Anterior cingulate cortex (tissue), 58 donors: Measurements from ENCODE around the gene MRPS25.

Source experiments
- DNase-seq, 58 donors: peaks; one replicate each; lab custom pipeline; 2025; lab: John Stamatoyannopoulos, UW

Gene MRPS25

DNA sequence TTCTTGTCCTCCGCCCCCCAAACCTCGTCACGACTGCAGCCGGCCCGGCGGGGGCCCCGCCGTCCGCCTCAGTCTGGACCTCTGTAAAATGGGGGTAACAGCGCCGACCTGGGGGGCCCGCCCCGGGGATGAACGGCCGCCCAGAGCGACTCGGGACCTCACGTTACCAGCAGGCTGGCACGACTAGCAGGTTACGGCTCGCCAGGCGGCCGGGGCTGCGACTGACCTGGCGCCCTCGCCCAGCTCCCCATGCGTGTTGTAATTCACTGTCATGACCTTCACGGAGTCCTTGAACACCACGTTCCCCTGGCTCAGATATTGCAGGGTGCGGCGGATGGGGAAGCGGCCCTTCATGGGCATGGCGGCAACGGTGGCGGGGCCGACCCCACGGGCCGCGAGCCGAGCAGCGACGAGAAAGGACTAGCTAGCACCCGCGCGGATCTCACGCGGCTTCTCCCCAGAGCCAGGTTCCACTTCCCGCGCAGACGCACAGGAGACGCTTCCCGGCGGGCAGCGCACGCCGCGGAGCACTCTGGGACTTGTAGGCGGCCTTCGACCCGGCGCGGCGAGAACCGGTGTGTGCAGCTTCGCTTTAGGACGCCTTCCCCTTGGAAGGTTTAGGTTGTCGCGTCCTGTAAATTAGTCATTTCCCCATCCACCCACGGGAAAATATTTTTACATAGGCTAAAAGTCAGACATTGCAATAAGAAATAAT is at the start of gene MRPS25:
Gene MRPS25 (minus strand): TSS at position 481 of the 715 bp plus-strand sequence. CDS start 121 bp downstream, at position 360.
- peak; percentile 4 to 92 (median 81) for DNase-seq

DNA sequence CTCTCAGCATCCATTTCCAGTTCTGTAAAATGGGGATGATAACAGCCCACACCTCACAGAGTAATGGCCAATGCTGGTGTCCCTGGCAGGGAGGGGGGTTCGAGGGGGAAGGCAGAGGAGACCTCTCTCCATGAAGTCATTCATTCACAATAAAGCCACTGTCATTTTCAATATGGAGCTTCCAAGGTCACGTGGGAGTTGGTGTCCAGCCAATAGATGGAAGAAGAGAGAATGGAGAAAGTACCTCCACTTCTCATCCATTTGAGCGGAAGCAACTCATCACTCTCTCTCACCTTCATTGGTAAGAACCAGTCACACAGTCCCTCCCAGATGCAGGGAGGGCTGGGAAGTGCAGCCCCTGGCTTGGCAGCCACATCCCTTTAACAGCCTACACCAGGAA is 48.8 kb upstream of the MRPS25 start:
- no peak for DNase-seq

DNA sequence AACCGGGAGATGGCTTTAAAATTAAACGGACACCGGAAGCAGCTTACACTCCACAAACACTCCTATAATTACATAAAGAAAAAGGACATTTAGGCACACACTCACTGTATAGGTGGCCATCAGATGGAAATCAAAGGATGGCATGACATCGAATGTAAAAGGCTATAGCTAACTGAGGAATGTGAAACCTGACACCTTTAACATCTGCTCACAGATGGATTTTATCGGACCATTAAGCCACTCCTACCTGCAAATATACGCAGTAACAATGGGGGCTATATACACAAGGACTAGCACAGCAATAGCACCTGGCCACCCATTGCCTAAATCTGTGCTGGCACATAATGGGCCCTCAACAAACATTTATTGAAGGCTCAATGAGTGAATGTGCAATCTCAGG is 48.4 kb upstream of the MRPS25 start:
- no peak for DNase-seq

- DNase-seq, result no peak
These were observed 46.9 kb upstream of the MRPS25 start for GRCh38 chr3:15112011-15112410.

DNA sequence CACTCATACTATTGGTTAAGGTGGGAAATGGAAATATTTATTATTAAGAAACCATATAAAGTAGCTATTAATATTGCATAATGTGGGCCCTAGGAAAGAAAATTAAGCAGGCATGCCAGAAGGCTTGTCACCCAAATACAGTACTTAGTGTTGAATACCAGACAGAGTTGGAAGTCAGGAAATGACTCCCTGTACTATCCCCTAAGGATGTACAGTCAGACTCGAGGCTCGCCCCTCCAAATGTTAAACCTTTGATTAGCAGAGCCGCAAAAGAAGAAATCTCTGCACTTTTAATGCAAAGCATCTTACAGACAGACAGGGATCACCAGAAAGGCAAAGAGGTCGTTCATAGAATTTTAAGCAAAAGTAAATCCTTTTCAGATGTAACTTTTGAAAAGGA is 45.1 kb upstream of the MRPS25 start:
- DNase-seq, result no peak

DNA sequence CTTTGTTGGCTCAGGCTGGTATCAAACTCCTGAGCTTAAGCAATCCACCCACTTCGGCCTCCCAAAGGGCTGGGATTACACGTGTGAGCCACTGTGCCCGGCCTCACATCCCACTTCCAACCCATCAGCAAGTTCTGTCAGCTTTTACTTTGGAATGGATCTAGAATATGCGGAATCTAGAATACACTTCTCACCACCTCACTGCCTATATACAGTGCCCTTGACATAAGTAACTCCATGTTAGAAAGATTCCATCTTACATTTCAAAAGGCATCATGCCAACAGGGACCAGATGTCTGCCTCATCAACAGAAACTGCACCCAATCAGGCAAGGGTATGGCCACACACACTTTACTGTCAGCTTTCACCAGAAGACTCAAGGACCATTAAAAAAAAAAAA is 43.8 kb upstream of the MRPS25 start:
- no peak for DNase-seq

DNA sequence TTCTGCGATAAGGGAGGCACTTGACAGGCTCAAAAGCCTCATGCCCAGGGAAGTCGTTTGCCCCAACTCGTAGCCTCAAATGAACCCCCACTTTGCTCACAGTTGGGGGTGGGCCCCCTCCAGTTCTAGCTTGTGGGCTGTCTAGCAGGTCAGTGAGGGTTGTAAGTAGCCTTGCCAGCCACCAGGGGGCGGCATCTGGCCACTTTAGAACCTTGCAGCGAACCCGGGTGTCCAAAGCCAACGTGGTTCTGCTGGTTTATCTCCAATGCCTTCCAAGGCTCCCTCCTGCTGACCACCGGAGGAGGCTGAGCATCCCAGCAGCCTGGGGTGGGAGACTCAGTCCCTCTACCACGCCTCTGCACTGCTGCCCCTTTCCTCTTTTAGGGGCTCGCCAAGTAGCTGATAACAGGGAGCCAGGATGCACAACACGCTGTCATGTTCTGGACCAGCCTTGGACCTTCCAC is 43.0 kb upstream of the MRPS25 start:
- DNase-seq, result peak in 56 of 58 donors; percentile 1 to 80 (median 60)

DNA sequence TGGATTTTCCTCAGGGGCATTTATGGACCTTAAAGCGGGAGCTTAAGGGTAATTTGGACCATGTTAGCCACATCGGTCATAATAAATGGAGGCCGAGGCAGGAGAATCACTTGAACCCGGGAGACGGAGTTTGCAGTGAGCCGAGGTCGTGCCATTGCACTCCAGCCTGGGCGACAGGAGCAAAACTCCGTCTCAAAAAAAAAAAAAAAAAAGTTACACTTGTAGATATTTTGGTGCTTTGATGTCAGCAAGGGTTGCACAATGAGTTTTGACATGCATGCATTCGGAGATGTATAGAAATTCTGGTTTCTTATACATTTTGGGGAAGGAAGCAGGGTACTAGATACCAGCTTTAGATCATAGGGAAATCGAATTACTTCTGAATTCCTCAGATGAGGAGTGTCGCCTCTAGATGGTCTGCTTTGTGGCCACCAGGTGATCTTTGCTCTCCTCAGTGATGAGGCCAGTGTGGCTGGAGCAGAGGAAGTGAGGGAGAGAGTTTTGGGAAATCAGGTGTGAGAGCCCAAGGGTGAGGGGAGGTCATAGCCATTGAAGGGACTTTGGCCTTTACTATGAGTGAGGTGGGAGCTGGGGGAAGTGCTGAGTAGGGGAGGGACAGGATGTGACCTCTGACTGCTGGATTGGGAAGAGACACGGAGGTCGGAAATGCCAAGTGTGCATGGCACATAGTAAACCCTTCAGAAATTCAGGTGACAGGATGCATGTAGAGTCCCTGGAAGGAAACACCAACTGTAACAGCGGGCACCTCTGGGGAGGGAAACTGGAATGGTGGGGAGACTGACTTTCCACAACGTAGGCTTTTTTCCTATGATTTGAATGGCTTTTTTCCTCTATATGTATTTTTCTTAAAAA is 42.2 kb upstream of the MRPS25 start:
- no peak for DNase-seq

GRCh38 chr3:15102836-15103235 is 37.7 kb upstream of the MRPS25 start:
- DNase-seq, result peak in 19 of 58 donors; percentile 4 to 54 (median 18)

DNA sequence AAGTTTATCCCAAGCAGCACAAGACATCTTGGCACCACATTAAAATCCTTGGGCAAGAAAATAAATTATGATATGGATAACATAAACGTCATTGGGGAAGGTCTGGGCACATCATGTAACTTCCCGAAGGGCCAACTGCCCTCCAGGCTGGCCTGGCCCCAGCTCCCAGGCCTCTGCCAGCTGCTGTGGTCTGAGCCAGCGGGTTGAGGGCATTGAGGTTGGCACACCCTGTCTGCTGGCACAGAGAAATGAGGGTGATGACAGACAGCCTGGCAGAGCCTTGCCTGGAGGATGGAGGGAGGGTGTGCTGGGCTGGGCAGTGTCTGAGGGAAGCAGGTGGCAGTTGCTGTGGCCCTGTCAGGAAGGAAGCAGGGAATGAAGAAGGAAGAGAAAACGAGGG is 37.1 kb upstream of the MRPS25 start:
- peak in 53 of 58 donors; percentile 6 to 84 (median 51) for DNase-seq

DNA sequence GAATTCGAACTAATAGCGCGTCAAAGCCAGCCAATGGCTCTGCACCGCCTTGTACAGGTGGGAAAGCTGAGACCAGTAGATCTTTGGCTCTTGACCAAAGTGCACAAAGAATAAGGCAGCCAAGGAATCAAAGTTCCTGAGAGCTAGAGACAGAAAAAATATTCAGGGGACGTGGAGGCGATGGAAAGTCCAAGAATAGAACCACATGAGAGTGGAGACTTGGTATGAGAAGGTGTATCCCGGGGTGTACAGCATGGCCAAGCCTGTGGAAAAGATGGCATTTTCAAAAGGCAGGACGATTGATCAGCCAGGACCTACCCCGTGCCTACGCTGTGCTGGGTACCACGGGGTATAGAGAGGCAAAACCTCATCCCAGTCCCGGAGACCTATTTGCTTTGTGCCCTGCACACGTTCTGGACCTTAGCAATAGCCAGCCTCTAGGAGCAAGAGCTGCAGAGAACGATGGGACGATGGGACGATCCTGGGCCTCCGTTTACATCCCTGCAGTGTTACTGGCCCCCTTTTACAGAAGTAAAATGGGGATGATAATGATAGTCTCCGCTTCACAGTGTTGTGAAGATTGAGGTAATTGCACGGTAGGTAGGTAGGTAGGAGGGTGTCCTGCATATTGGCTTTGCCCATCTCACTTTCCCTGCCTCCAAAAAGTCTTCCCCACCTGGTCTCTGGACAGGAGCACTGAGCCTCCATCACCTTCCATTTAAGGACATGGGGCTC is 34.4 kb upstream of the MRPS25 start:
- peak in 16 of 58 donors; percentile 5 to 62 (median 42) for DNase-seq

- DNase-seq, result peak; percentile 76 to 97 (median 93)
These were observed 33.6 kb upstream of the MRPS25 start, which contains the start of gene RBSN for GRCh38 chr3:15098503-15099363. Gene RBSN (minus strand): TSS chr3:15099148. CDS start chr3:15096120, 3,028 bp downstream.

GRCh38 chr3:15097891-15098290 is 32.8 kb upstream of the MRPS25 start:
- no peak for DNase-seq

GRCh38 chr3:15096046-15096445 is 30.9 kb upstream of the MRPS25 start:
- peak in 13 of 58 donors; percentile 2 to 35 (median 7) for DNase-seq

DNA sequence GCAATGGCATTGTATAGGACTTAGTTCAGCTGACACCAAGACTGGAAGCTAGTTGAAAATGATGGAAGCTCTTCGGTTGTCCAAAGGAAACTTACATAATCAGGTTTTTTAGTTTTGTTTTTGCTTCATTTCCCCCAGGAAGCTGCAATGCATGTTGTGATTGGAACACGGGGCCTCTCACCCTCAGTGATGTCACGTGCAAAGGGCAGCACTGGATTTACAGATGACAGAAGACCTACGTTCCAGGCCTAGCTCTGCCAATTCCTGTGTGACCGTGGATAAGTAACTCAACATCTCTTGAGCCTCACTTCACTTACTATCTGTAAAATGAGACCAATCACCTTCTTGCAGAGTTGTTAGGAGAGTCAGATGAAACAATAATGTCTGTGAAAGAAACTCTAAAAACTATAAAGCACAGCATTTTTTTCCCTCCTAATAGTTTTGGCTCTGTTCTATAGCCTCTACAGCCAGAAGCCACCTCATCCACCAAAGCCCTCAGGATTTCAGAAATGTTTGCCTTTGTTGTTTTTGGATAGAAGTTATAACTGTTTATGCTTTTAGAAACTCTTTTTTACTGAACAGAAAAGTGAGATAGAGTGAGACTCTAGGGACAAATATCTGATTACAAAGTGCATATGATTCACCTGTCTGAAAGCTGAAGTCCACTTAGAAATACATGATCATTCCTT is 29.2 kb upstream of the MRPS25 start:
- DNase-seq, result no peak

DNA sequence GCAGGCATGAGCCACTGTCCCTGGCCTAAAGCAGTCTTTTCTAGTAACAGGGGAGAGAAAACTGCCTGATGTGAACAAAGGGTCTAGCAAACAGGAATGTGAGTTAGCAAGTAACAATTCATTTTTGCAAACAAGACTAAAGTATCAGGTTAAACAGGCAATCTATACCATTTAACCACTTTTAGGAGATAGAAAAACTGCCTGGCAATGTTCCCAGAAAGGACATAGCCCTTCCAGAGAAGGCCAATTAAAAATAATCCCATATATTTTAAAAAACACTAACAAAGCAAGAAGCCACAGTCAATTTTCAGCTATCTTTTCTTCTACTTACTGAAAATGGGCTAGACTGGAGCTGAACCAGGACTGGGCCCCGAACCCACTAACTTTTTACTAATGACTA is 27.6 kb upstream of the MRPS25 start:
- DNase-seq, result no peak

DNA sequence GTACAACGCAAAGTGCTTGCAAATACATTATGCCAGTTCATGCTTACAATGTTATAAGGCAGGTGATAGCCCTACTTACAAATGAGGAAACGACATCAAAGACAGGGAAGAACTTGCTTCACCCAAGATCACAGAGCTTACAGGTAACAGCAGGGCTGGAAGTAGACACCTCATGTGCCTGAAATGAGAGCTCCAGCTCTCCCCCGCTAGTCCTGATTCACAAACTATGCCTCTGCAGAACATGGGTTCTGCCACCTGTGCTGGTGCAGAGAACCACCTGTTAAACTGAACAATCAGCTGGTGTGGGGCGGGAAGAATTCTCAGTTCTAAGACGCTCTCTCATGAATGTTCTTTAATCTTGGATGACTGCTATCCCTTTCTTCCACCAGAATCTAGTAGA is 26.5 kb upstream of the MRPS25 start:
- DNase-seq, result no peak

DNA sequence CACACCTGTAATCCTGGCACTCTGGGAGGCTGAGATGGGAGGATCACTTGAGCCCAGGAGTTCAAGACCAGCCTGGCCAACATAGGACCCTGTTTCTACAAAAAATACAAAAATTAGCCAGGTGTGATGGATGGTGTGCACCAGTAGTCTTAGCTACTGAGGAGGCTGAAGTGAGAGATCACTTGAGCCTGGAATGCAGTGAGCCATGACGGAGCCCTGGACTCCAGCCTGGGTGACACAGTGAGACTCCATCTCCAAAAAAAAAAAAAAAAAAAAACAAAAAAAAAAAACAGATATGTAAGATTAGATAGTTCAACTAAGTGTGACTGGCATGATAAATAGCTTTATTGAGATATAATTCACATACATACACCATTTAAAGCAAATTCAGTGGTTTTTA is 24.1 kb upstream of the MRPS25 start:
- no peak for DNase-seq

DNA sequence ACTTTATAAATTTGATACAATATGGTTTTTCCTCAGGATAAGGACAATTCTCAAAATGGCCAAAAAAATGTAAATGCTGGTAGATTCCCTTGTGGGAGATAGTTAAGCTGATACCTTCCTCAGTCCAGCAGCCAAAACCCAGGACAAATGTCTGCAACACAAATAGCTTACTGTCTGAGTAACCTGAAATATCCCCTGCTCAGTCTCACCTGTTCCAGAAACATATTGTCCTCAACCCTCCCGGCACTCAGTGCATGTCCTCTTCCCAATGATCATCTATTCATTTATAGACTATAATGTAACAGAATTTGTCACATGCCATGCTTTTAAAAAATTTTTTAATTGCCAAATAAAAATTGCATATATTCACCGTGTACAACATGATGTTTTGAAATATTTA is 21.6 kb upstream of the MRPS25 start:
- no peak for DNase-seq
